Astrocyte of the spinal cord (primary cell): ENCODE results near the gene CLDN6.
A peak's percentile ranks its signal among the peaks of the same experiment; 100 is the strongest.

Experiments used
- DNase-seq: peaks from one replicate; pipeline ENCODE4 v3.0.0; 2011; ENCODE audit warnings: low read depth, low spot score
- H3K4me3 ChIP-seq: 2 replicates; pipeline ENCODE4 v1.5.1; 2011; ENCODE audit warnings: low read depth, mild to moderate bottlenecking, low read length, moderate library complexity
- CTCF ChIP-seq: IDR thresholded peaks from 2 replicates; pipeline ENCODE4 v1.5.1; 2012; ENCODE audit warnings: low read depth, mild to moderate bottlenecking, low read length, inconsistent platforms
- in situ Hi-C: cut with HindIII; loops from 2 replicates; pipeline ENCODE4 v1.10.0; 2017; ENCODE audit warnings: low sequenced_read_pairs

Gene CLDN6

GRCh38 chr16:3007059-3007956 lies 10.7 kb downstream of the CLDN6 start:
- no peak for DNase-seq
- no peak overlapping the region for H3K4me3 ChIP-seq
- TF ChIP-seq CTCF, result no peak
- in situ Hi-C loops, result no loop called here

- no peak for DNase-seq
- no peak overlapping the region for H3K4me3 ChIP-seq
- in situ Hi-C loops, result no loop called here
Measured at GRCh38 chr16:3004781-3005284, 13.2 kb downstream of the CLDN6 start.

DNA sequence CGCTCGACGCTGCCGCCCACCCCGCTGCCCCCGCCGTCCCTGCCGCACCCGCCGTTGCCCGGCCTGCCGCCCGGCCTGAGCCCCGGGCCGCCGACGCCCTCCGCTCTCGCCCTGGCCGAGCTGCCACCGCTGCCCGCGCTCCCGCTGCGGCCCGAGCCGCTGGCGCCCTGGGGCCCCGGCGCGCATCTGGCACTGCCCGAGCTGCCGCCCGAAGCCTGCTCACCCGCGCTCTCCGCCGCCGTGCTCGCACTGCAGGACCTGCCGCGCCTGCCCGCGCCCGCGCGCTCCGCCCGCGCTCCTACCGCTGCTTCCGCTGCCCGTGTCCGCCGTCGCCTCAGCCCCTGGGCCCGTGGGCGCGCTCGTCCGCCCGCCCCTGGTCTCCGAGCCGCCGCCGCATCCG lies 13.7 kb downstream of the CLDN6 start:
- no peak for TF ChIP-seq CTCF
- no peak overlapping the region for H3K4me3 ChIP-seq
- in situ Hi-C loops, result no loop called here
- DNase-seq, result no peak

More at GRCh38 chr16:3004781-3005284, 13.2 kb downstream of the CLDN6 start:
- no peak for TF ChIP-seq CTCF

DNA sequence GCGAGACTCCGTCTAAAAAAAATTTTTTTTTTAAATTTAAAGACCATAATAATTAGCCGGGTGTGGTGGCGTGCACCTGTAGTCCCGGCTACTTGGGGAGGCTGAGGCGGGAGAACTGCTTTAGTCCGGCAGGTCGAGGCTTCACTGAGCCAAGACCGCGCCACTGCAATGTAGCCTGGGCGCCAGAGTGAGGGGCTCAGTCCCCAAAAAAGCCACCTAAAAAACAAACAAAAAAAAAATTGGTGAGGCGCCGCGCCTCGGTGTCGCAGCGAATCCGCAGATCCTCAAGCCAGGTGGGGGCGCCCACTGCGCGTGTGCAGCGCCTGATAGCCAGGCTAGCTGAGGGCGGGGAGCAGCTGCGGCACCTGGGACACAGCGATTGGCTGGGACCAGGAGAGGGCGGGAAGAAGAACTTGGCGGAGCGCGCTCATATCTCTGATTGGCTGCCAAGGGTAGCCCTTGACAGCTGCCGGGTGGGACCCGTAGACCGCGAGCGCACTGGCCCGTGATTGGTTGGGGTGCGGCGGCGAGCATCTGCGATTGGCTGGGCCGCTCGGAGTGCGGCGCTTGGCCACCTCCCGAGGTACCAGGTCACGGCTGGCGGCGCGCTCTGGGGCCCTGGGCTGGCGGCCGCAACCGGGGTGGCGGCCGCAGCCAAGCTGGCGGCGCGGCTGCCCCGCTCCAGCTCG lies 14.3 kb downstream of the CLDN6 start:
- H3K4me3 ChIP-seq, result no peak overlapping the region
- in situ Hi-C loops, result no loop called here
- DNase-seq, result peak; percentile 98
- peak; percentile 47 for TF ChIP-seq CTCF

GRCh38 chr16:3001316-3001715 lies 16.7 kb downstream of the CLDN6 start:
- in situ Hi-C loops, result no loop called here
- TF ChIP-seq CTCF, result no peak
- H3K4me3 ChIP-seq, result no peak overlapping the region
- no peak for DNase-seq

- DNase-seq, result no peak
- in situ Hi-C loops, result no loop called here
- H3K4me3 ChIP-seq, result no peak overlapping the region
- no peak for TF ChIP-seq CTCF
Measured at GRCh38 chr16:3000540-3000939, 17.4 kb downstream of the CLDN6 start.
